Activated B cell treated with CpG ODN at 0.5 μM for 24 hours (primary cell): ENCODE measurements around the gene ASB11. TPM values are rescaled to one million over a fixed set of nuclear protein-coding genes. Genes with fewer than 3 reads are reported as not detected.

Experiments
- ATAC-seq: fragments of 200-7000 bp; cut with Tn5 transposase; one replicate; pipeline ENCODE4 v1.10.0; 2021; ENCODE audit warnings: low read depth, mild to moderate bottlenecking, moderate library complexity
- CTCF ChIA-PET: fragments of 350-600 bp; sonication (Branson Sonifier 250); formaldehyde crosslinking; loops from one replicate; lab custom pipeline; 2021; ENCODE audit warnings: antibody characterized with exemption; lab: Charles Lee
- POLR2A ChIA-PET: fragments of 350-600 bp; sonication (Branson Sonifier 250); formaldehyde crosslinking; loops from one replicate; lab custom pipeline; 2021; ENCODE audit warnings: antibody characterized with exemption; lab: Charles Lee
- DNase-seq: peaks from one replicate; pipeline ENCODE4 v3.0.0; 2022
- H3K27ac Mint-ChIP-seq: one replicate; pipeline ENCODE4 v1.8.0; 2020; ENCODE audit warnings: mixed read lengths
- H3K27me3 Mint-ChIP-seq: one replicate; pipeline ENCODE4 v1.8.0; 2021; ENCODE audit warnings: mixed read lengths
- H3K36me3 Mint-ChIP-seq: one replicate; pipeline ENCODE4 v1.8.0; 2021; ENCODE audit warnings: low read depth, mixed read lengths
- H3K4me1 Mint-ChIP-seq: one replicate; pipeline ENCODE4 v1.8.0; 2021; ENCODE audit warnings: mixed read lengths
- H3K4me3 Mint-ChIP-seq: one replicate; pipeline ENCODE4 v1.8.0; 2020; ENCODE audit warnings: mild to moderate bottlenecking, mixed read lengths
- H3K9me3 Mint-ChIP-seq: one replicate; pipeline ENCODE4 v1.8.0; 2020; ENCODE audit warnings: mixed read lengths
- intact Hi-C: fragments of 100-400 bp; cut with micrococcal nuclease; formaldehyde crosslinking; loops from one replicate; pipeline ENCODE4 v1.15.1; 2024
- total RNA-seq: library from RNA; stranded (reverse); gene quantifications from 2 replicates; pipeline ENCODE4 v1.2.3, GENCODE V29; 2022
- TF ChIP-seq, protein P1 (sequence below): fragments of 200-600 bp; IDR thresholded peaks from one replicate; pipeline ENCODE4 v1.8.0; 2022; ENCODE audit warnings: antibody characterized with exemption, mild to moderate bottlenecking

ASB11 gene
- not detected in 2 replicates for total RNA-seq

DNA sequence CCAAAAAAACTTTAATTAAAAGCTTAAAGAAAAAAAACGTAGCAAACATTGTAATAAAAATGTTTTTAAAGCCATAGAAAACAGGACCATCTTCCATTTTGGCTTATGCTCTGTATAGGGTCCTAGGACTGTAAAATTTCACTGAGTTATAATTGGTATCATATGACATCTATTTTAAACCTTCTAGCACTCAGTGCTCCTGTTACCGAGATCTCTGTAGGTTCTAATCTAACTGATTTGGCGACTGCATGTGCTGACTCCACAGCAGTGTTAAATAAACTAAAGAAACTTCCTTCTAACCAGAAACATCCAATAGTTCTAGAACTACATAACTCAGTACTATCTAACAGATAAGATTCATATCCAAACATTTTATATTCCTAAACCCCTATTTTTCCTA lies at the start of gene ASB11:
ASB11 (minus strand) TSS at position 132 of the 400 bp plus-strand sequence; CDS start at position 97, 35 bp downstream.
- Mint-ChIP-seq H3K4me3 (no peak within 1 kb of the TSS), H3K9me3 (no peaks in the 10 kb centered on the region), H3K27me3 (no peaks in the 10 kb centered on the region), H3K27ac (no peak within 1 kb of the TSS), H3K4me1 (no peaks in the 10 kb centered on the region), H3K36me3 (peaks cover 11% of the 10 kb centered on the region)
- DNase-seq, result no peak
- TF ChIP-seq, protein P1, sequence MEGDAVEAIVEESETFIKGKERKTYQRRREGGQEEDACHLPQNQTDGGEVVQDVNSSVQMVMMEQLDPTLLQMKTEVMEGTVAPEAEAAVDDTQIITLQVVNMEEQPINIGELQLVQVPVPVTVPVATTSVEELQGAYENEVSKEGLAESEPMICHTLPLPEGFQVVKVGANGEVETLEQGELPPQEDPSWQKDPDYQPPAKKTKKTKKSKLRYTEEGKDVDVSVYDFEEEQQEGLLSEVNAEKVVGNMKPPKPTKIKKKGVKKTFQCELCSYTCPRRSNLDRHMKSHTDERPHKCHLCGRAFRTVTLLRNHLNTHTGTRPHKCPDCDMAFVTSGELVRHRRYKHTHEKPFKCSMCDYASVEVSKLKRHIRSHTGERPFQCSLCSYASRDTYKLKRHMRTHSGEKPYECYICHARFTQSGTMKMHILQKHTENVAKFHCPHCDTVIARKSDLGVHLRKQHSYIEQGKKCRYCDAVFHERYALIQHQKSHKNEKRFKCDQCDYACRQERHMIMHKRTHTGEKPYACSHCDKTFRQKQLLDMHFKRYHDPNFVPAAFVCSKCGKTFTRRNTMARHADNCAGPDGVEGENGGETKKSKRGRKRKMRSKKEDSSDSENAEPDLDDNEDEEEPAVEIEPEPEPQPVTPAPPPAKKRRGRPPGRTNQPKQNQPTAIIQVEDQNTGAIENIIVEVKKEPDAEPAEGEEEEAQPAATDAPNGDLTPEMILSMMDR, result no peak
- ATAC-seq, result no peak
- intact Hi-C loops, result no loop called here
- ChIA-PET POLR2A (no interaction called here), CTCF (no interaction called here)

GRCh38 chrX:15359701-15360100 lies 44.3 kb upstream of the ASB11 start:
- Mint-ChIP-seq H3K4me3 (no peak overlapping the region), H3K9me3 (no peaks in the 10 kb centered on the region), H3K36me3 (no peaks in the 10 kb centered on the region), H3K27me3 (peaks cover 5% of the 10 kb centered on the region), H3K4me1 (peaks cover 3% of the 10 kb centered on the region), H3K27ac (no peak overlapping the region)
- TF ChIP-seq, protein P1, result no peak
- intact Hi-C loops, result no loop called here
- no peak for DNase-seq
- CTCF ChIA-PET, result no interaction called here
- POLR2A ChIA-PET, result no interaction called here
- no peak for ATAC-seq

- TF ChIP-seq, protein P1, result no peak
- no peak overlapping the region for H3K4me3 Mint-ChIP-seq
- H3K9me3 Mint-ChIP-seq, result no peaks in the 10 kb centered on the region
- H3K4me1 Mint-ChIP-seq, result peaks cover 3% of the 10 kb centered on the region
- peaks cover 2% of the 10 kb centered on the region for H3K27me3 Mint-ChIP-seq
- H3K36me3 Mint-ChIP-seq, result no peaks in the 10 kb centered on the region
- ATAC-seq, result no peak
- CTCF ChIA-PET, result no interaction called here
- POLR2A ChIA-PET, result no interaction called here
- H3K27ac Mint-ChIP-seq, result no peak overlapping the region
- intact Hi-C loops, result no loop called here
- DNase-seq, result no peak
Observed at GRCh38 chrX:15358533-15358932, 43.1 kb upstream of the ASB11 start.

DNA sequence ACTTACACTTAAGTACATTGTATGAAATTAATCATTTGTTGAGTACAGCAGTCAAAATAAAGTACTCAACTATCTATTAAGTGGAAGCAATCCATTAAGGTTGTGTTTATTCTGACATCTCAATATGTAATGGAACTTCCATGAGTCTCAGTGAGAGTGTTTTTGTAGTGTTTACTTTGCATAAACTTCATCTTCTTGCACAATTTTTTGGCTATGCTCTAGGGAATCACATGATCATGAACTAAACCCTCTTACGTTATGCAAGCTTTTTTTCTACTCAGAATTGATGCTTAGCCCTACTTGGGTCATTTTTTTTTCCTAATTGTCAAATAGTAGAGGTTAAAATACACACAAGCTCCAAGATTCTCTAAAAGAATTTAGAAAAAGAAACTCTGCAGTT lies 41.0 kb upstream of the ASB11 start:
- intact Hi-C loops, result no loop called here
- Mint-ChIP-seq H3K4me1 (peaks cover 3% of the 10 kb centered on the region), H3K4me3 (no peak overlapping the region), H3K27ac (no peak overlapping the region), H3K36me3 (no peaks in the 10 kb centered on the region), H3K27me3 (peaks cover 2% of the 10 kb centered on the region), H3K9me3 (no peaks in the 10 kb centered on the region)
- no peak for DNase-seq
- ATAC-seq, result no peak
- ChIA-PET CTCF (no interaction called here), POLR2A (no interaction called here)
- TF ChIP-seq, protein P1, result no peak

- TF ChIP-seq, protein P1, result no peak
- no peak overlapping the region for H3K4me3 Mint-ChIP-seq
- intact Hi-C loops, result no loop called here
- CTCF ChIA-PET, result interaction anchor here (1.1 to 4.0 kb wide), 2 partner anchors 117 to 1346 kb away, joined by 3 to 28 read pairs; no protein-coding TSS in a partner anchor
- H3K4me1 Mint-ChIP-seq, result no peaks in the 10 kb centered on the region
- no peaks in the 10 kb centered on the region for H3K27me3 Mint-ChIP-seq
- H3K36me3 Mint-ChIP-seq, result no peaks in the 10 kb centered on the region
- H3K9me3 Mint-ChIP-seq, result no peaks in the 10 kb centered on the region
- H3K27ac Mint-ChIP-seq, result no peak overlapping the region
- ATAC-seq (no peak), DNase-seq (no peak)
- POLR2A ChIA-PET, result no interaction called here
Observed at GRCh38 chrX:15350329-15350996, 35.0 kb upstream of the ASB11 start.
